ENCODE results near the gene PGLYRP4.

Gene PGLYRP4

GRCh38 chr1:153384958-153385580, 36.4 kb upstream of the PGLYRP4 start:
- ATAC-seq (ENCODE audit: insufficient read depth, low read depth): no peak
- Histone ChIP-seq H3K36me3 (ENCODE audit: insufficient read depth, low read length) (no peaks in the 10 kb centered on the region), H3K9ac (ENCODE audit: low read depth, low read length) (no peak overlapping the region), H3K4me2 (ENCODE audit: insufficient read depth, low read length) (no peak overlapping the region), H4K20me1 (ENCODE audit: insufficient read depth, low read length) (no peaks in the 10 kb centered on the region), H3K4me1 (ENCODE audit: insufficient read depth, low read length) (no peaks in the 10 kb centered on the region), H2AFZ (ENCODE audit: low read depth, low read length) (no peak overlapping the region), H3K4me3 (ENCODE audit: low read depth in 1 of 2, low read length in 2 of 2) (no peak overlapping the region), H3K79me2 (ENCODE audit: insufficient read depth, low read length) (no peaks in the 10 kb centered on the region), H3K9me3 (ENCODE audit: insufficient read depth, low read length, severe bottlenecking) (peaks cover 2% of the 10 kb centered on the region), H3K27ac (ENCODE audit: low read length) (no peak overlapping the region), H3K27me3 (ENCODE audit: insufficient read depth, low read length, poor library complexity) (no peaks in the 10 kb centered on the region)
- DNase-seq: no peak
- TF ChIP-seq EZH2 (IDR thresholded peaks at IDR 0.05; ENCODE audit: borderline replicate concordance, low read depth, low read length, severe bottlenecking) (no peak), CTCF (IDR thresholded peaks at IDR 0.05; ENCODE audit: borderline replicate concordance, extremely low read depth, low read length, poor library complexity, severe bottlenecking) (no peak)

GRCh38 chr1:153380711-153381110, 32.1 kb upstream of the PGLYRP4 start:
- no peak overlapping the region for H3K4me3 ChIP-seq (ENCODE audit: low read depth in 1 of 2, low read length in 2 of 2)
- TF ChIP-seq CTCF (IDR thresholded peaks at IDR 0.05; ENCODE audit: borderline replicate concordance, extremely low read depth, low read length, poor library complexity, severe bottlenecking) (no peak), EZH2 (IDR thresholded peaks at IDR 0.05; ENCODE audit: borderline replicate concordance, low read depth, low read length, severe bottlenecking) (no peak)

GRCh38 chr1:153379591-153379990, 30.9 kb upstream of the PGLYRP4 start:
- Histone ChIP-seq H3K9ac (ENCODE audit: low read depth, low read length) (no peak overlapping the region), H2AFZ (ENCODE audit: low read depth, low read length) (no peak overlapping the region), H3K27me3 (ENCODE audit: insufficient read depth, low read length, poor library complexity) (no peaks in the 10 kb centered on the region), H3K79me2 (ENCODE audit: insufficient read depth, low read length) (no peaks in the 10 kb centered on the region), H3K9me3 (ENCODE audit: insufficient read depth, low read length, severe bottlenecking) (peaks cover 2% of the 10 kb centered on the region), H3K36me3 (ENCODE audit: insufficient read depth, low read length) (no peaks in the 10 kb centered on the region), H3K4me1 (ENCODE audit: insufficient read depth, low read length) (no peaks in the 10 kb centered on the region), H3K4me2 (ENCODE audit: insufficient read depth, low read length) (no peak overlapping the region), H3K4me3 (ENCODE audit: low read depth in 1 of 2, low read length in 2 of 2) (no peak overlapping the region), H4K20me1 (ENCODE audit: insufficient read depth, low read length) (no peaks in the 10 kb centered on the region), H3K27ac (ENCODE audit: low read length) (no peak overlapping the region)
- ATAC-seq (ENCODE audit: insufficient read depth, low read depth) (no peak), DNase-seq (no peak)
- no peak for TF ChIP-seq EZH2 (IDR thresholded peaks at IDR 0.05; ENCODE audit: borderline replicate concordance, low read depth, low read length, severe bottlenecking)
- TF ChIP-seq CTCF (IDR thresholded peaks at IDR 0.05; ENCODE audit: borderline replicate concordance, extremely low read depth, low read length, poor library complexity, severe bottlenecking): no peak

More at GRCh38 chr1:153380711-153381110, 32.1 kb upstream of the PGLYRP4 start:
- Histone ChIP-seq H3K79me2 (ENCODE audit: insufficient read depth, low read length) (no peaks in the 10 kb centered on the region), H3K9ac (ENCODE audit: low read depth, low read length) (no peak overlapping the region), H3K36me3 (ENCODE audit: insufficient read depth, low read length) (no peaks in the 10 kb centered on the region), H2AFZ (ENCODE audit: low read depth, low read length) (no peak overlapping the region), H3K9me3 (ENCODE audit: insufficient read depth, low read length, severe bottlenecking) (peaks cover 2% of the 10 kb centered on the region), H3K27me3 (ENCODE audit: insufficient read depth, low read length, poor library complexity) (no peaks in the 10 kb centered on the region), H4K20me1 (ENCODE audit: insufficient read depth, low read length) (no peaks in the 10 kb centered on the region), H3K4me1 (ENCODE audit: insufficient read depth, low read length) (no peaks in the 10 kb centered on the region), H3K4me2 (ENCODE audit: insufficient read depth, low read length) (no peak overlapping the region), H3K27ac (ENCODE audit: low read length) (no peak overlapping the region)
- DNase-seq (no peak), ATAC-seq (ENCODE audit: insufficient read depth, low read depth) (no peak)
